HCT116 (cell line): Measurements from ENCODE around the gene TMEM232.

ENCODE experiments used
- ATF3 ChIP-seq: IDR thresholded peaks from 2 replicates; pipeline ENCODE4 v1.6.1; 2012
- CTCF ChIP-seq, 3 experiments: fragments of 200-600 bp in 1 of 3; sonication (generic) in 1 of 3; IDR thresholded peaks in 2 of 3; conservative IDR thresholded peaks in 1 of 3; 2 replicates each; pipeline ENCODE4 v1.5.1; 2012 to 2017; ENCODE audit warnings: low read depth in 2 of 3, low read length in 2 of 3, antibody characterized with exemption in 1 of 3, borderline replicate concordance in 1 of 3, control low read depth in 1 of 3, mild to moderate bottlenecking in 1 of 3, mixed read lengths in 1 of 3, mixed run types in 1 of 3, moderate library complexity in 1 of 3; ENCODE audit not compliant: insufficient read depth in 1 of 3
- EZH2phosphoT487 ChIP-seq: fragments of 200-600 bp; IDR thresholded peaks from 2 replicates; pipeline ENCODE4 v1.6.1; 2018; ENCODE audit warnings: antibody characterized with exemption, borderline replicate concordance
- MAX ChIP-seq: IDR thresholded peaks from 2 replicates; pipeline ENCODE4 v1.6.1; 2012
- POLR2A ChIP-seq: IDR thresholded peaks from 2 replicates; pipeline ENCODE4 v1.7.0; 2011; ENCODE audit warnings: borderline replicate concordance; ENCODE audit not compliant: insufficient read depth, insufficient read length; ENCODE audit errors: extremely low read depth
- SRF ChIP-seq: IDR thresholded peaks from 2 replicates; pipeline ENCODE4 v1.6.1; 2012; ENCODE audit warnings: low read depth
- ZFX ChIP-seq: fragments of 450-650 bp; IDR thresholded peaks from 2 replicates; pipeline ENCODE4 v1.6.1; 2017
- ZNF274 ChIP-seq: fragments of 200-500 bp; sonication (Bioruptor generic); IDR thresholded peaks from 2 replicates; pipeline ENCODE4 v1.6.1; 2014; ENCODE audit warnings: mild to moderate bottlenecking, low read depth, low read length, inconsistent platforms

- no peak for TF ChIP-seq ATF3
- TF ChIP-seq ZNF274: no peak
- no peak for TF ChIP-seq POLR2A
- TF ChIP-seq EZH2phosphoT487: no peak
- TF ChIP-seq MAX: no peak
- TF ChIP-seq ZFX: no peak
- no peak for TF ChIP-seq CTCF (IDR thresholded peaks at IDR 0.05 in 2 of 3, conservative IDR thresholded peaks at IDR 0.05 in 1 of 3; ENCODE audit: borderline replicate concordance in 1 of 3, insufficient read depth in 1 of 3, low read depth in 2 of 3, low read length in 2 of 3)
- no peak for TF ChIP-seq SRF
Observed at GRCh38 chr5:110644357-110644756, 82.1 kb downstream of the TMEM232 start.
